HG02840 (cell line): Measurements from ENCODE around the gene TDRD7.
A peak's percentile ranks its signal among the peaks of the same experiment; 100 is the strongest.

Experiments
- ATAC-seq: cut with Tn5 transposase; IDR thresholded peaks from one replicate; pipeline ENCODE4 v1.9.1; 2021; ENCODE audit warnings: mild to moderate bottlenecking, moderate library complexity, moderate number of reproducible peaks; ENCODE audit not compliant: unreplicated experiment, low FRiP score

The TDRD7 gene

GRCh38 chr9:97386733-97387503 lies 25.0 kb upstream of the TDRD7 start:
- no peak for ATAC-seq

- no peak for ATAC-seq
These were observed 24.4 kb upstream of the TDRD7 start for GRCh38 chr9:97387504-97387886.

GRCh38 chr9:97387936-97388684 lies 23.8 kb upstream of the TDRD7 start:
- no peak for ATAC-seq

GRCh38 chr9:97388721-97389238 lies 23.1 kb upstream of the TDRD7 start:
- ATAC-seq = peak; percentile 76

- ATAC-seq = no peak
These were observed 22.6 kb upstream of the TDRD7 start for GRCh38 chr9:97389249-97389648.

GRCh38 chr9:97390791-97391406 lies 21.0 kb upstream of the TDRD7 start:
- ATAC-seq = no peak

GRCh38 chr9:97394881-97395280 lies 17.0 kb upstream of the TDRD7 start:
- ATAC-seq = no peak

GRCh38 chr9:97395745-97396144 lies 16.2 kb upstream of the TDRD7 start:
- ATAC-seq = no peak

GRCh38 chr9:97396256-97396655 lies 15.6 kb upstream of the TDRD7 start:
- no peak for ATAC-seq

- ATAC-seq = no peak
These were observed 14.7 kb upstream of the TDRD7 start for GRCh38 chr9:97397220-97397619.

GRCh38 chr9:97398999-97399758 lies 12.7 kb upstream of the TDRD7 start:
- no peak for ATAC-seq

- ATAC-seq = no peak
These were observed 8.1 kb upstream of the TDRD7 start for GRCh38 chr9:97403746-97404316.

- ATAC-seq = no peak
These were observed 6.3 kb upstream of the TDRD7 start for GRCh38 chr9:97405551-97405950.

GRCh38 chr9:97406620-97407177 lies 5.2 kb upstream of the TDRD7 start:
- no peak for ATAC-seq

- ATAC-seq = no peak
These were observed 3.3 kb upstream of the TDRD7 start for GRCh38 chr9:97408562-97408961.

GRCh38 chr9:97411440-97411788 lies 482 bp upstream of the TDRD7 start:
- ATAC-seq = peak; percentile 15

- ATAC-seq = peak; percentile 12
These were observed 910 bp downstream of the TDRD7 start for GRCh38 chr9:97412626-97413385.

GRCh38 chr9:97413462-97413861 lies 1.6 kb downstream of the TDRD7 start:
- ATAC-seq = no peak

GRCh38 chr9:97415146-97415545 lies 3.2 kb downstream of the TDRD7 start:
- no peak for ATAC-seq
